Stomach (tissue), 9 donors: Measurements from ENCODE around the gene CLIC5. TPM values are rescaled to one million over a fixed set of nuclear protein-coding genes. Genes with fewer than 3 reads are reported as not detected.

ENCODE experiments used
- DNase-seq, 2 donors: peaks; one replicate each; pipeline versions ENCODE4 v3.0.0 to v3.0.0-alpha.2; 2013 to 2019
- H3K27ac ChIP-seq, 5 donors: fragments of 200-600 bp in 4 of 5; sonication (generic) in 4 of 5; one replicate each; pipeline ENCODE4 v1.5.1; 2013 to 2019; ENCODE audit warnings: mild to moderate bottlenecking in 1 of 5, moderate library complexity in 1 of 5
- H3K27me3 ChIP-seq, 3 donors: fragments of 200-600 bp; sonication (generic); one replicate each; pipeline ENCODE4 v1.5.1; 2017 to 2019; ENCODE audit warnings: mixed run types in 1 of 3
- H3K36me3 ChIP-seq, 4 donors: fragments of 200-600 bp; sonication (generic); 1 replicate in 3 of 4; 2 replicates in 1 of 4; pipeline ENCODE4 v1.5.1; 2016 to 2019
- H3K4me1 ChIP-seq, 4 donors: fragments of 200-600 bp; sonication (generic); one replicate each; pipeline ENCODE4 v1.5.1; 2016 to 2019
- H3K4me3 ChIP-seq, 4 donors: fragments of 200-600 bp; sonication (generic) in 3 of 4; one replicate each; pipeline ENCODE4 v1.5.1; 2016 to 2019; ENCODE audit warnings: mild to moderate bottlenecking in 1 of 4
- H3K9me3 ChIP-seq, 4 donors: fragments of 200-600 bp; sonication (generic); one replicate each; pipeline ENCODE4 v1.5.1; 2016 to 2019
- CTCF ChIP-seq, 7 experiments: fragments of 450-650 bp in 4 of 7; fragments of 200-600 bp in 3 of 7; sonication (generic) in 3 of 7; IDR thresholded peaks; one replicate each; pipeline ENCODE4 v1.5.1; 2016 to 2019; ENCODE audit warnings: antibody characterized with exemption in 7 of 7, control low read depth in 2 of 7, mild to moderate bottlenecking in 1 of 7
- EP300 ChIP-seq: sonication (generic); formaldehyde crosslinking; IDR thresholded peaks from one replicate; pipeline ENCODE4 v1.6.1; 2017; ENCODE audit warnings: antibody characterized with exemption
- POLR2A ChIP-seq, 4 donors: fragments of 450-650 bp; IDR thresholded peaks; one replicate each; pipeline ENCODE4 v1.6.1; 2016; ENCODE audit warnings: antibody characterized with exemption in 4 of 4, control low read depth in 2 of 4, mild to moderate bottlenecking in 1 of 4, moderate library complexity in 1 of 4
- POLR2AphosphoS5 ChIP-seq, 3 donors: sonication (generic); formaldehyde crosslinking; IDR thresholded peaks; one replicate each; pipeline ENCODE4 v1.6.1; 2016; ENCODE audit warnings: antibody characterized with exemption in 3 of 3
- WGBS, 5 donors: extraction: QIAGEN DNeasy Blood & Tissue Kit in 3 of 5; methylation state at CpG; one replicate each; pipeline versions ENCODE4 v1.1.5 to v1.1.7; 2013 to 2018; 5-methylcytosine and 5-hydroxymethylcytosine counted together
- intact Hi-C: fragments of 100-400 bp; cut with DNase I; formaldehyde crosslinking; loops from one replicate; pipeline ENCODE4 v1.15.1; 2023; ENCODE audit warnings: low total_unique reads
- polyA plus RNA-seq, 3 donors: library from polyadenylated mRNA; stranded (reverse); fragments of 200-250 nt; gene quantifications; one replicate each; pipeline ENCODE4 v1.2.3, GENCODE V29; 2013
- total RNA-seq, 5 donors: library from RNA; depleted of rRNA; stranded (reverse); fragments of >200 nt; gene quantifications; one replicate each; pipeline versions ENCODE4 v1.1.0 to v1.2.3, GENCODE V29; 2014 to 2016
- donor health status: healthy with polysubstance abuse.
- donor health status: Bipolar disorder and iron deficiency.
- donor health status: healthy.

Gene CLIC5
- total and polyA plus RNA-seq, 8 donors = 0.19 to 30.4 (median 2.0) TPM; not detected in 1

GRCh38 chr6:45967363-45967762 is 48.3 kb downstream of the CLIC5 start:
- no peak for DNase-seq
- Histone ChIP-seq H3K9me3 (peaks cover 0 to 14% (median 7%) of the 10 kb centered on the region in 4 donors), H3K4me1 (no peaks in the 10 kb centered on the region), H3K27ac (no peak overlapping the region), H3K4me3 (no peak overlapping the region), H3K36me3 (no peaks in the 10 kb centered on the region), H3K27me3 (no peaks in the 10 kb centered on the region)
- intact Hi-C loops = no loop called here
- TF ChIP-seq POLR2AphosphoS5 (IDR thresholded peaks at IDR 0.05) = no peak
- TF ChIP-seq POLR2A (IDR thresholded peaks at IDR 0.05) = no peak
- no peak for TF ChIP-seq CTCF (IDR thresholded peaks at IDR 0.05)
- TF ChIP-seq EP300 = no peak
- 96 to 100% (median 100%) methylated on average over 1 of the region's 1 CpG for WGBS, 5 donors

- Histone ChIP-seq H3K4me3 (no peak overlapping the region), H3K9me3 (peaks cover 0 to 14% (median 7%) of the 10 kb centered on the region in 4 donors), H3K4me1 (no peaks in the 10 kb centered on the region), H3K27me3 (no peaks in the 10 kb centered on the region), H3K36me3 (no peaks in the 10 kb centered on the region), H3K27ac (no peak overlapping the region)
- WGBS, 5 donors = 70 to 92% (median 83%) methylated on average over 3 of the region's 3 CpGs
- intact Hi-C loops = no loop called here
- TF ChIP-seq CTCF (IDR thresholded peaks at IDR 0.05) = no peak
- no peak for DNase-seq
These were observed 48.9 kb downstream of the CLIC5 start for GRCh38 chr6:45966797-45967196.

GRCh38 chr6:45966340-45966739 is 49.3 kb downstream of the CLIC5 start:
- Histone ChIP-seq H3K4me3 (no peak overlapping the region), H3K27ac (no peak overlapping the region), H3K9me3 (peaks cover 0 to 14% (median 7%) of the 10 kb centered on the region in 4 donors), H3K4me1 (no peaks in the 10 kb centered on the region), H3K27me3 (no peaks in the 10 kb centered on the region), H3K36me3 (no peaks in the 10 kb centered on the region)
- TF ChIP-seq CTCF (IDR thresholded peaks at IDR 0.05) (no peak), POLR2A (IDR thresholded peaks at IDR 0.05) (no peak), EP300 (no peak), POLR2AphosphoS5 (IDR thresholded peaks at IDR 0.05) (no peak)
- DNase-seq = no peak
- intact Hi-C loops = no loop called here
- 69 to 76% (median 75%) methylated on average over 4 of the region's 4 CpGs for WGBS, 5 donors

- intact Hi-C loops = no loop called here
- 75 to 93% (median 85%) methylated on average over 1 of the region's 1 CpG for WGBS, 5 donors
- DNase-seq = no peak
- no peaks in the 10 kb centered on the region for H3K27me3 ChIP-seq
- TF ChIP-seq EP300 (no peak), POLR2A (IDR thresholded peaks at IDR 0.05) (no peak), POLR2AphosphoS5 (IDR thresholded peaks at IDR 0.05) (no peak), CTCF (IDR thresholded peaks at IDR 0.05) (no peak)
- peaks cover 0 to 14% (median 7%) of the 10 kb centered on the region in 4 donors for H3K9me3 ChIP-seq
- H3K4me1 ChIP-seq = no peaks in the 10 kb centered on the region
- H3K4me3 ChIP-seq = no peak overlapping the region
- H3K27ac ChIP-seq = no peak overlapping the region
- no peaks in the 10 kb centered on the region for H3K36me3 ChIP-seq
These were observed 49.9 kb downstream of the CLIC5 start for GRCh38 chr6:45965792-45966191.
